Measurements from ENCODE around the gene MAGI1.

- TF ChIP-seq, protein P1, sequence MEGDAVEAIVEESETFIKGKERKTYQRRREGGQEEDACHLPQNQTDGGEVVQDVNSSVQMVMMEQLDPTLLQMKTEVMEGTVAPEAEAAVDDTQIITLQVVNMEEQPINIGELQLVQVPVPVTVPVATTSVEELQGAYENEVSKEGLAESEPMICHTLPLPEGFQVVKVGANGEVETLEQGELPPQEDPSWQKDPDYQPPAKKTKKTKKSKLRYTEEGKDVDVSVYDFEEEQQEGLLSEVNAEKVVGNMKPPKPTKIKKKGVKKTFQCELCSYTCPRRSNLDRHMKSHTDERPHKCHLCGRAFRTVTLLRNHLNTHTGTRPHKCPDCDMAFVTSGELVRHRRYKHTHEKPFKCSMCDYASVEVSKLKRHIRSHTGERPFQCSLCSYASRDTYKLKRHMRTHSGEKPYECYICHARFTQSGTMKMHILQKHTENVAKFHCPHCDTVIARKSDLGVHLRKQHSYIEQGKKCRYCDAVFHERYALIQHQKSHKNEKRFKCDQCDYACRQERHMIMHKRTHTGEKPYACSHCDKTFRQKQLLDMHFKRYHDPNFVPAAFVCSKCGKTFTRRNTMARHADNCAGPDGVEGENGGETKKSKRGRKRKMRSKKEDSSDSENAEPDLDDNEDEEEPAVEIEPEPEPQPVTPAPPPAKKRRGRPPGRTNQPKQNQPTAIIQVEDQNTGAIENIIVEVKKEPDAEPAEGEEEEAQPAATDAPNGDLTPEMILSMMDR (IDR thresholded peaks at IDR 0.05 in 8 of 11, conservative IDR thresholded peaks at IDR 0.05 in 3 of 11) = no peak
- no peak for TF ChIP-seq POLR2AphosphoS5 (IDR thresholded peaks at IDR 0.05)
Observed at GRCh38 chr3:65406470-65406869, 632.2 kb downstream of the MAGI1 start.
